Measurements from ENCODE around the gene INPP5J. TPM values are rescaled to one million over a fixed set of nuclear protein-coding genes. Genes with fewer than 3 reads are reported as not detected.

Gene INPP5J
- total and polyA plus RNA-seq, 9 of the 15 experiments (the other 6 are each of a cell fraction or from before 2014, with no cell fraction given), result 0.10 to 6.3 (median 4.8) TPM

GRCh38 chr22:31148953-31149627 lies 26.3 kb downstream of the INPP5J start (continued):
- no peak for TF ChIP-seq E4F1 (CRISPR knock-in tag; IDR thresholded peaks at IDR 0.05; ENCODE audit: borderline replicate concordance)
- TF ChIP-seq HMG20A (CRISPR knock-in tag; conservative IDR thresholded peaks at IDR 0.05), result no peak
- TF ChIP-seq SMC3 (conservative IDR thresholded peaks at IDR 0.05; ENCODE audit: insufficient read depth, low read depth, low read length), result peak; percentile 75
- TF ChIP-seq RFX5 (IDR thresholded peaks at IDR 0.05; ENCODE audit: low read depth, low read length), result no peak
- TF ChIP-seq ZNF140 (CRISPR knock-in tag; IDR thresholded peaks at IDR 0.05), result no peak
- TF ChIP-seq EWSR1 (IDR thresholded peaks at IDR 0.05; ENCODE audit: borderline replicate concordance, low read depth, partially characterized antibody), result no peak
- TF ChIP-seq FOXK2 (conservative IDR thresholded peaks at IDR 0.05 in 1 of 2, IDR thresholded peaks at IDR 0.05 in 1 of 2; ENCODE audit: low read depth in 2 of 2), result no peak
- TF ChIP-seq DNMT1 (IDR thresholded peaks at IDR 0.05), result no peak
- TF ChIP-seq ASH1L (IDR thresholded peaks at IDR 0.05; ENCODE audit: borderline replicate concordance, low read depth, partially characterized antibody), result no peak
- no peak for TF ChIP-seq IRF1 (CRISPR knock-in tag; IDR thresholded peaks at IDR 0.05; ENCODE audit: borderline replicate concordance)
- no peak for TF ChIP-seq XRCC5 (IDR thresholded peaks at IDR 0.05; ENCODE audit: low read depth, low read length)
- TF ChIP-seq ZBTB7A (IDR thresholded peaks at IDR 0.05; ENCODE audit: borderline replicate concordance, control insufficient read depth, low read depth, low read length), result 0 out of 2 replicates have a peak, but pooled peaks have one; percentile 51
- no peak for TF ChIP-seq GTF2F1 (IDR thresholded peaks at IDR 0.05; ENCODE audit: low read depth, low read length)
- TF ChIP-seq MLX (CRISPR knock-in tag; conservative IDR thresholded peaks at IDR 0.05), result no peak
- no peak for TF ChIP-seq BCL6 (CRISPR knock-in tag; IDR thresholded peaks at IDR 0.05)
- TF ChIP-seq CTBP1 (IDR thresholded peaks at IDR 0.05; ENCODE audit: borderline replicate concordance), result 0 out of 2 replicates have a peak, but pooled peaks have one; percentile 12
- no peak for TF ChIP-seq MBD2 (IDR thresholded peaks at IDR 0.05; ENCODE audit: borderline replicate concordance, low read depth)
- no peak for TF ChIP-seq NFE2 (IDR thresholded peaks at IDR 0.05; ENCODE audit: low read depth)
- TF ChIP-seq RBM34 (IDR thresholded peaks at IDR 0.05; ENCODE audit: borderline replicate concordance, insufficient read depth, low read length), result no peak
- no peak for TF ChIP-seq SNAPC5 (CRISPR knock-in tag; IDR thresholded peaks at IDR 0.05)
- TF ChIP-seq SMARCA4 (IDR thresholded peaks at IDR 0.05), result no peak
- no peak for TF ChIP-seq ZNF707 (CRISPR knock-in tag; conservative IDR thresholded peaks at IDR 0.05)
- TF ChIP-seq U2AF2 (optimal IDR thresholded peaks at IDR 0.05; ENCODE audit: low read depth, low read length), result no peak
- no peak for TF ChIP-seq JUN (IDR thresholded peaks at IDR 0.05; ENCODE audit: borderline replicate concordance, low read depth, low read length)
- no peak for TF ChIP-seq JUN (CRISPR knock-in tag; IDR thresholded peaks at IDR 0.05; ENCODE audit: borderline replicate concordance)
